Measurements from ENCODE around the gene LCN1. TPM values are rescaled to one million over a fixed set of nuclear protein-coding genes. Genes with fewer than 3 reads are reported as not detected.

Gene LCN1
- total and polyA plus RNA-seq, 2 experiments from 2014 or later: not detected

DNA sequence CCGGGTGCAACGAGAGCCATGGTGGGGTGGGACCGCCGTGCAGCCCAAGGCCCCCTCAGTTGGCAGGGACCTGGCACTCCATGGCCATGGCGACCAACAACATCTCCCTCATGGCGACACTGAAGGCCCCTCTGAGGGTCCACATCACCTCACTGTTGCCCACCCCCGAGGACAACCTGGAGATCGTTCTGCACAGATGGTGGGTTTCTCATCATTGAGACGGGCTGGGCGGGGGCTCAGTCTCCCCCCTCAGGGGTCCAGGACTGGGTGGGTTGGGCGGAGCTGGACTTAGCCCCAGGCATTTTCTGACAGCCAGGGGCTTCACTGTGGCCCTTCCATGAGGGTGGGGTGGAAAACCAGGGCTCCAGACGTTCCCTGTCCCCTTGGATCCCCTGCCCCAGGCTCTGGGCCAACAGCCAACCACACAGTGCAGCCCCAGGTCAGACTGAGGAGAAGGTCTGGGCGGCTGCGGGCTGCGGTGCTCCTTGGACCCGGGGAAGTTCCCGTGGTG is 41.0 kb downstream of the LCN1 start:
- Histone ChIP-seq H3K4me1 (ENCODE audit: insufficient read depth) (no peaks in the 10 kb centered on the region), H3F3A (ENCODE audit: insufficient read depth) (no peaks in the 10 kb centered on the region), H3K4me3 (no peak overlapping the region), H3K4me2 (ENCODE audit: unreplicated experiment) (no peak overlapping the region), H3K27ac (no peak overlapping the region), H3K9ac (no peak overlapping the region), H3K36me3 (ENCODE audit: low read depth) (no peaks in the 10 kb centered on the region), H3K79me2 (ENCODE audit: insufficient read depth) (no peaks in the 10 kb centered on the region), H3K27me3 (replicated peaks; ENCODE audit: insufficient read depth) (no peaks in the 10 kb centered on the region; the same call in none of the 2 replicates), H3K9me3 (ENCODE audit: low read depth) (no peaks in the 10 kb centered on the region), H3K9me2 (ENCODE audit: insufficient read depth) (no peaks in the 10 kb centered on the region), H2AFZ (no peak overlapping the region), H4K20me1 (ENCODE audit: insufficient read depth) (no peaks in the 10 kb centered on the region)
- no peak for DNase-seq
- in situ Hi-C loops (cut with MboI): no loop called here
- TF ChIP-seq EZH2phosphoT487 (IDR thresholded peaks at IDR 0.05; ENCODE audit: insufficient read depth, low read depth): no peak
- WGBS, 2 experiments (ENCODE audit: low coverage in 1 of 2, low lambda C conversion rate in 2 of 2, missing lambda C conversion rate in 2 of 2): 63 to 64% methylated on average over 17 of the region's 17 CpGs

DNA sequence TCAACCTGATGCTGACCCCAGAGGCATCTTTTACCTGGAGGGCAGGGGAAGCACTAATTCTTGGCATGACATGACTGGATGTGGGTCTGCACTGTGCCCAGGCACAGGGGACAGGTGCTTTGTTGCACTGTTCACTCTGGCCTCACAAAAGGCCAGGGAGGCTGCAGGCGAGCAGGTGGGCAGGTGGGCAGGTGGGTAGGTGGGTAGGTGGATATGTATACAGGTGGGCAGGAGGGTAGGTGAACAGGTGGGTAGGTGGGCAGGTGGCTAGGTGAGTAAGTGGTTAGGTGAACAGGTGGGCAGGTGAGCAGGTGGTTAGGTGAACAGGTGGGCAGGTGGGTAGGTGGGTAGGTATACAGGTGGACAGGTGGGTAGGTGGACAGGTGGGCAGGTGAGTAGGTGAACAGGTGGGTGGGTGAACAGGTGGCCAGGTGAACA is 41.8 kb downstream of the LCN1 start:
- H3K4me3 ChIP-seq: no peak overlapping the region
- no peak overlapping the region for H3K27ac ChIP-seq
- TF ChIP-seq EZH2phosphoT487 (IDR thresholded peaks at IDR 0.05; ENCODE audit: insufficient read depth, low read depth) (no peak), EZH2 (IDR thresholded peaks at IDR 0.05; ENCODE audit: insufficient read depth, poor library complexity, severe bottlenecking) (no peak)
- no peak overlapping the region for H2AFZ ChIP-seq
- no peak overlapping the region for H3K4me2 ChIP-seq (ENCODE audit: unreplicated experiment)
- no peak overlapping the region for H3K9ac ChIP-seq
- no peaks in the 10 kb centered on the region for H4K20me1 ChIP-seq (ENCODE audit: insufficient read depth)
- H3K27me3 ChIP-seq (replicated peaks; ENCODE audit: insufficient read depth): no peaks in the 10 kb centered on the region; the same call in 1 of the 2 replicates
- H3F3A ChIP-seq (ENCODE audit: insufficient read depth): no peaks in the 10 kb centered on the region
- H3K36me3 ChIP-seq (ENCODE audit: low read depth): no peaks in the 10 kb centered on the region
- 28 to 43% methylated on average over 1 of the region's 1 CpG for WGBS, 2 experiments (ENCODE audit: low coverage in 1 of 2, low lambda C conversion rate in 2 of 2, missing lambda C conversion rate in 2 of 2)
- no peaks in the 10 kb centered on the region for H3K4me1 ChIP-seq (ENCODE audit: insufficient read depth)
- H3K9me2 ChIP-seq (ENCODE audit: insufficient read depth): no peaks in the 10 kb centered on the region
- no peak for DNase-seq
- no peaks in the 10 kb centered on the region for H3K9me3 ChIP-seq (ENCODE audit: low read depth)
- in situ Hi-C loops (cut with MboI): no loop called here
- H3K79me2 ChIP-seq (ENCODE audit: insufficient read depth): no peaks in the 10 kb centered on the region

DNA sequence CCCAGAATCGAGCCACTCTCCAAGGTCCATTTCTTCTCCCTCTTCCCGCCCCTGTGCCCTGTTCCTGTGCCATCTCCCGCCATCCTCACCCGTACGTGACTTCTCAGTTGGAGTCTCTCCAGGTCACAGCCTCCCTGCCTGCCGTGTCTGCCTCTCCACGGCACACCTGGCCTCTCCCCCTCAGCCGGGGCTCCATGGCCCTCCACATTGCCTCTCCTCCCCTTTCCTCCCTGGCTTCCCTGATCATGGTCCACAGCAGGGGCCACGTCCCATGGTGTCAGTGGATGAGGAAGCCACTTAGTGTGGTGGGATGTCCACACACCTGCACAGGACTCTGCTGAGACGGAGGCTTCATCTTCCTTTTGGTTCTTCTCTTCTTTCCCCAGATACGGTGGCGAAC is 42.6 kb downstream of the LCN1 start:
- Histone ChIP-seq H3K4me3 (no peak overlapping the region), H3K27ac (no peak overlapping the region), H3K79me2 (ENCODE audit: insufficient read depth) (no peaks in the 10 kb centered on the region), H3K36me3 (ENCODE audit: low read depth) (no peaks in the 10 kb centered on the region), H3F3A (ENCODE audit: insufficient read depth) (no peaks in the 10 kb centered on the region), H3K4me1 (ENCODE audit: insufficient read depth) (no peaks in the 10 kb centered on the region), H3K4me2 (ENCODE audit: unreplicated experiment) (no peak overlapping the region), H3K27me3 (replicated peaks; ENCODE audit: insufficient read depth) (no peaks in the 10 kb centered on the region; the same call in 1 of the 2 replicates), H4K20me1 (ENCODE audit: insufficient read depth) (no peaks in the 10 kb centered on the region), H3K9me3 (ENCODE audit: low read depth) (no peaks in the 10 kb centered on the region), H3K9ac (no peak overlapping the region), H3K9me2 (ENCODE audit: insufficient read depth) (no peaks in the 10 kb centered on the region), H2AFZ (no peak overlapping the region)
- TF ChIP-seq EZH2 (IDR thresholded peaks at IDR 0.05; ENCODE audit: insufficient read depth, poor library complexity, severe bottlenecking) (no peak), EZH2phosphoT487 (IDR thresholded peaks at IDR 0.05; ENCODE audit: insufficient read depth, low read depth) (no peak)
- WGBS, 2 experiments (ENCODE audit: low coverage in 1 of 2, low lambda C conversion rate in 2 of 2, missing lambda C conversion rate in 2 of 2): 57 to 58% methylated on average over 9 to 12 of the region's 12 CpGs
- in situ Hi-C loops (cut with MboI): no loop called here
- DNase-seq: no peak

DNA sequence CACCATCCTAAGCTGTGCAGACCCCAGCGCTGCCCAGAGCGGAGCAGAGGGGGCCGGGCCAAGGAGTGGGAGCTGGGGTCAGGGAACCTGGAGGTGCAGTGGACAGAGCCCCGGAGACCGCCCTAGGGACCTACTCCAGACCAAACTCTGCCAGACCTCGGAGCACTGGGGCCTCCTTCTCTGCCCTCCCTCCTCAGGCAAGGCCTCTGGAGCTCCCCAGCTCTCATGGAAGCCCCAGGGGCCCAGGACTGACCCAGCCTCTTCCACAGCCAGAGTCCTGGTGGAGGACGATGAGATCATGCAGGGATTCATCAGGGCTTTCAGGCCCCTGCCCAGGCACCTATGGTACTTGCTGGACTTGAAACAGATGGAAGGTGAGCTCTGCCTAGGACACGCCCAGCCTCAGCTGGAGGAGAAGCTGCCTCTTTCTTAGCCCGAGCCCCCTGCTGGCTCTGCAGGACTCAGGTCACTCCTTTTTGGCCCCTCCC is 43.9 kb downstream of the LCN1 start:
- Histone ChIP-seq H3K9ac (no peak overlapping the region), H3K9me3 (ENCODE audit: low read depth) (no peaks in the 10 kb centered on the region), H3K27ac (no peak overlapping the region), H3K27me3 (replicated peaks; ENCODE audit: insufficient read depth) (no peaks in the 10 kb centered on the region), H3K36me3 (ENCODE audit: low read depth) (no peaks in the 10 kb centered on the region), H3K4me2 (ENCODE audit: unreplicated experiment) (no peak overlapping the region), H3K9me2 (ENCODE audit: insufficient read depth) (no peaks in the 10 kb centered on the region), H3K79me2 (ENCODE audit: insufficient read depth) (no peaks in the 10 kb centered on the region), H3K4me3 (no peak overlapping the region), H4K20me1 (ENCODE audit: insufficient read depth) (no peaks in the 10 kb centered on the region), H3K4me1 (ENCODE audit: insufficient read depth) (no peaks in the 10 kb centered on the region), H2AFZ (no peak overlapping the region), H3F3A (ENCODE audit: insufficient read depth) (no peaks in the 10 kb centered on the region)
- WGBS, 2 experiments (ENCODE audit: low coverage in 1 of 2, low lambda C conversion rate in 2 of 2, missing lambda C conversion rate in 2 of 2): 51 to 57% methylated on average over 9 of the region's 9 CpGs
- DNase-seq: no peak
- TF ChIP-seq EZH2phosphoT487 (IDR thresholded peaks at IDR 0.05; ENCODE audit: insufficient read depth, low read depth) (no peak), EZH2 (IDR thresholded peaks at IDR 0.05; ENCODE audit: insufficient read depth, poor library complexity, severe bottlenecking) (no peak)
- in situ Hi-C loops (cut with MboI): no loop called here

DNA sequence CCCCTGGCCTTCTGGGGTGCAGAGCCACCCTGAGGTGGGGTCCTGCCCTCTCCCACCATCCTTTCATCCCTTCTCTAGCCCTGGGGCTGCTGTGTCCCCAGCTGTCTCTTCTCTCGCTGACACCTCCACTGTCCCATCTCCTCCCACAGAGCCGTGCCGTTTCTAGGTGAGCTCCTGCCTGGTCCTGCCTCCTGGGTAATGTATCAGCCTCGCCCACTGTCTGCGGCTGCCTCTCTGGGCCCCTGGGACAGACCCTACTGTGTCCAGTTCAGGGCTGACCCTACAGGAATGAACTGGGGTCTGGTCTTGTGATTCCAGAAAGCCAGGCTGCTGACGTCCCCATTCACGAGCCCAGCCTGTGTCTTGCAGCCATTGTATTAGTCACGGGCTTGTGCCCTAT is 44.4 kb downstream of the LCN1 start:
- Histone ChIP-seq H3K9me2 (ENCODE audit: insufficient read depth) (no peaks in the 10 kb centered on the region), H3K27me3 (replicated peaks; ENCODE audit: insufficient read depth) (no peaks in the 10 kb centered on the region), H3F3A (ENCODE audit: insufficient read depth) (no peaks in the 10 kb centered on the region), H3K9ac (no peak overlapping the region), H3K4me1 (ENCODE audit: insufficient read depth) (no peaks in the 10 kb centered on the region), H3K4me3 (no peak overlapping the region), H2AFZ (no peak overlapping the region), H3K79me2 (ENCODE audit: insufficient read depth) (no peaks in the 10 kb centered on the region), H4K20me1 (ENCODE audit: insufficient read depth) (no peaks in the 10 kb centered on the region), H3K27ac (no peak overlapping the region), H3K4me2 (ENCODE audit: unreplicated experiment) (no peak overlapping the region), H3K9me3 (ENCODE audit: low read depth) (no peaks in the 10 kb centered on the region), H3K36me3 (ENCODE audit: low read depth) (no peaks in the 10 kb centered on the region)
- TF ChIP-seq EZH2phosphoT487 (IDR thresholded peaks at IDR 0.05; ENCODE audit: insufficient read depth, low read depth) (no peak), EZH2 (IDR thresholded peaks at IDR 0.05; ENCODE audit: insufficient read depth, poor library complexity, severe bottlenecking) (no peak)
- DNase-seq: no peak
- in situ Hi-C loops (cut with MboI): no loop called here
- WGBS, 2 experiments (ENCODE audit: low coverage in 1 of 2, low lambda C conversion rate in 2 of 2, missing lambda C conversion rate in 2 of 2): 33 to 40% methylated on average over 8 of the region's 8 CpGs

Data from GM23248 (cell line).